Measurements from ENCODE around the gene ASPSCR1. TPM values are rescaled to one million over a fixed set of nuclear protein-coding genes. Genes with fewer than 3 reads are reported as not detected.

ASPSCR1 gene
- total and polyA plus RNA-seq, 2 of the 13 experiments (the other 11 are each of a cell fraction or from before 2014, with no cell fraction given), result 274 to 314 TPM

- no peak for TF ChIP-seq CEBPZ (IDR thresholded peaks at IDR 0.05; ENCODE audit: low read length)
- TF ChIP-seq HMGXB4 (CRISPR knock-in tag; IDR thresholded peaks at IDR 0.05; ENCODE audit: borderline replicate concordance in 1 of 2, low read depth in 1 of 2), result peak in 1 of 2 experiments; percentile 14; a peak in 2 of 4 replicates
- peak; percentile 68 for TF ChIP-seq SAP130 (CRISPR knock-in tag; IDR thresholded peaks at IDR 0.05; ENCODE audit: low read depth)
- TF ChIP-seq ZC3H4 (CRISPR knock-in tag; IDR thresholded peaks at IDR 0.05; ENCODE audit: borderline replicate concordance), result no peak
- no peak for TF ChIP-seq ZNF138 (CRISPR knock-in tag; IDR thresholded peaks at IDR 0.05; ENCODE audit: low read depth)
- no peak; the same call in none of the 2 replicates for TF ChIP-seq SPEN (CRISPR knock-in tag; IDR thresholded peaks at IDR 0.05; ENCODE audit: low read depth)
- no peak; the same call in 1 of the 2 replicates for TF ChIP-seq IRX3 (CRISPR knock-in tag; IDR thresholded peaks at IDR 0.05; ENCODE audit: borderline replicate concordance, low read depth)
- no peak for TF ChIP-seq KDM1A (CRISPR knock-in tag; IDR thresholded peaks at IDR 0.05)
- TF ChIP-seq BCL3 (CRISPR knock-in tag; IDR thresholded peaks at IDR 0.05), result no peak; the same call in 1 of the 2 replicates
- TF ChIP-seq CBFB (CRISPR knock-in tag; IDR thresholded peaks at IDR 0.05), result no peak
- TF ChIP-seq ZFP36 (IDR thresholded peaks at IDR 0.05; ENCODE audit: borderline replicate concordance, low read depth, low read length, partially characterized antibody), result no peak
- TF ChIP-seq FOXP4 (CRISPR knock-in tag; IDR thresholded peaks at IDR 0.05), result no peak
- no peak for TF ChIP-seq SIN3B (IDR thresholded peaks at IDR 0.05; ENCODE audit: low read length)
- no peak for TF ChIP-seq NCOA5 (CRISPR knock-in tag; IDR thresholded peaks at IDR 0.05)
- no peak for TF ChIP-seq BCL6 (CRISPR knock-in tag; IDR thresholded peaks at IDR 0.05)
- no peak for TF ChIP-seq ZBTB1 (CRISPR knock-in tag; IDR thresholded peaks at IDR 0.05; ENCODE audit: borderline replicate concordance)
- TF ChIP-seq PLSCR1 (CRISPR knock-in tag; IDR thresholded peaks at IDR 0.05; ENCODE audit: borderline replicate concordance), result no peak
- TF ChIP-seq ZNF547 (CRISPR knock-in tag; IDR thresholded peaks at IDR 0.05), result 0 out of 2 replicates have a peak, but pooled peaks have one; percentile 3
Observed at GRCh38 chr17:82023447-82024241, 46.2 kb downstream of the ASPSCR1 start (continued).
